Measurements from ENCODE around the gene NCF1. TPM values are rescaled to one million over a fixed set of nuclear protein-coding genes. Genes with fewer than 3 reads are reported as not detected.
"Not testable (repeated sequence)": the region's sequence is repeated elsewhere in the genome, so short reads cannot be mapped to it uniquely, and the experiment has no call there.

Gene NCF1
- total and polyA plus RNA-seq, 2 donors (not counting 1 experiment from before 2014, with no cell fraction given), result under 0.01 TPM; not detected in 1

DNA sequence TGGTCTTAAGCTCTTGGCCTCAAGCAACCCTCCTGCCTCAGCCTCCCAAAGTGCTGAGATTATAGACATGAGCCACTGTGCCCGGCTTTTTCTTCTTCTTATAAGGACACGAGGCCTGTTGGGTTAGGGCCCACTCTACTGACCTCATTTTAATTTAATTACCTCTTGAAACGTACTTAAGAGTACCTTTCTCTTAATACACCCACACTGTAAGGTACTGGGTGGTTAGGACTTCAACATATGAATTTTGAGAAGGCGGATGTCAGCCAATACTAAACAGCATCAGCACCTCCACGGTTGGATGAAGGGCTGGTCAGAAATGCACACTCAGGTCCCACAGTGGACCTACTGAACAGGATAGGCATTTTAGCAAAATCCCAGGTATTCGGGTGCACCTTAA lies 7.9 kb downstream of the NCF1 start:
- H3K4me1 ChIP-seq (ENCODE audit: control insufficient read depth, extremely low read depth, insufficient read depth, low read length); H3K9ac ChIP-seq (ENCODE audit: insufficient read depth, low read length): not testable (repeated sequence)

DNA sequence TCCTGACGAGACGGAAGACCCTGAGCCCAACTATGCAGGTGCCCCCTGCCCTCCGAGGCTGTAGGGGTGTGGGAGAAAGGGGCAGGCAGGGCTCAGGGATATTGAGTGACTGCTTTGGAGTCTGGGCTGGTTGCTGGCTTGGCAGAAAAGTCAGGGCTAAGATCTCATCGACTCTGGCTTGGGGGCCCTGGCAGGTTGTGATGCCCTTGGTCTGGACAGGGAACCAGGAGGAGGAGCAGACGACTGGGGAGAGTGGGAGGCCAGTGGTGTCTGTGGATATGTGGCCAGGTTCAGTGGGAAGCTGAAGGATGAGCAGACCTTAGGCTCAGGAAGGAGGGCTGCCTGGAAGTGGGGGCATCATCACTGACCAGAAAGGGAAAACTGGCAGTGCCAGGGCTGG lies 9.8 kb downstream of the NCF1 start:
- not testable (repeated sequence) for H3K79me2 ChIP-seq (ENCODE audit: control insufficient read depth, insufficient read depth, low read length); DNase-seq (ENCODE audit: low read depth in 2 of 2); H3K27ac ChIP-seq (ENCODE audit: insufficient read depth, low read length); H3K4me3 ChIP-seq (replicated peaks in 1 of 4; ENCODE audit: control extremely low read depth in 1 of 4, insufficient read depth in 1 of 4, low read depth in 3 of 4, low read length in 4 of 4); H3K4me2 ChIP-seq (ENCODE audit: extremely low read depth, insufficient read depth, low read length); H2AFZ ChIP-seq (ENCODE audit: low read length); H3K9ac ChIP-seq (ENCODE audit: insufficient read depth, low read length); H3K9me3 ChIP-seq (ENCODE audit: control insufficient read depth, insufficient read depth, low read depth, low read length); H4K20me1 ChIP-seq (ENCODE audit: control insufficient read depth, extremely low read depth, insufficient read depth, low read length); H3K27me3 ChIP-seq (ENCODE audit: control insufficient read depth, insufficient read depth, low read length); H3K36me3 ChIP-seq (ENCODE audit: control insufficient read depth, insufficient read depth, low read length); H3K4me1 ChIP-seq (ENCODE audit: control insufficient read depth, extremely low read depth, insufficient read depth, low read length)

More for the DNA sequence above, 7.9 kb downstream of the NCF1 start:
- H3K36me3 ChIP-seq (ENCODE audit: control insufficient read depth, insufficient read depth, low read length); H4K20me1 ChIP-seq (ENCODE audit: control insufficient read depth, extremely low read depth, insufficient read depth, low read length); H3K4me3 ChIP-seq (replicated peaks in 1 of 4; ENCODE audit: control extremely low read depth in 1 of 4, insufficient read depth in 1 of 4, low read depth in 3 of 4, low read length in 4 of 4); H2AFZ ChIP-seq (ENCODE audit: low read length); DNase-seq (ENCODE audit: low read depth in 2 of 2); H3K27me3 ChIP-seq (ENCODE audit: control insufficient read depth, insufficient read depth, low read length); H3K9me3 ChIP-seq (ENCODE audit: control insufficient read depth, insufficient read depth, low read depth, low read length); H3K27ac ChIP-seq (ENCODE audit: insufficient read depth, low read length); H3K79me2 ChIP-seq (ENCODE audit: control insufficient read depth, insufficient read depth, low read length); H3K4me2 ChIP-seq (ENCODE audit: extremely low read depth, insufficient read depth, low read length): not testable (repeated sequence)

DNA sequence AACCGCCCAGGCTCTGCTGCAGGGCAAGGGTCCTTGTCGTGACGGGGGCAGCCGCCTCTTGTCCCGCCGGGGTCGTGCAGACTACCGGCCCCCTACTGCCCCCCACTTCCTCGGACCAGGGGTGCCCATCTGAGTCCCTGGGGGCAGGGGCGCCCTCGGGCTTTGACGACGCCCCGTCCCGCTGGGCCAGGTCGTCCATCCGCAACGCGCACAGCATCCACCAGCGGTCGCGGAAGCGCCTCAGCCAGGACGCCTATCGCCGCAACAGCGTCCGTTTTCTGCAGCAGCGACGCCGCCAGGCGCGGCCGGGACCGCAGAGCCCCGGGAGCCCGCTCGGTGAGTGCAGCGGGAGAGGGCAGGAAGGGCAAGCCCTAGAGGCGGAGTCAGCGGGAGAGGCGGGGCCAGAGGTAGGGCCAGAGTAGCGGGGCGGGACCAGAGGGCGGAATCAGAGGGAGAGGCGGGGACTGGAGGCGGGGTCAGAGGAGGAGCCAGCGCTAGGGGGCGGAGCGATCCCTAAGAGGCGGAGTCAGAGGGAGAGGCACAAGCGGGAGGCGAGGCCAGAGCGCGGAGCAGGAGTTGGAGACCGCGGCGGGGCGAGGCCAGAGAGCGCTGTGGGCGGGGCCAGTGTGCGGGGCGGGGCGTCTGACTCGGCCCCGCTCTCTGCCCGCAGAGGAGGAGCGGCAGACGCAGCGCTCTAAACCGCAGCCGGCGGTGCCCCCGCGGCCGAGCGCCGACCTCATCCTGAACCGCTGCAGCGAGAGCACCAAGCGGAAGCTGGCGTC lies 14.7 kb downstream of the NCF1 start:
- peak overlapping the region in 1 of 4 experiments; percentile 14 for H3K4me3 ChIP-seq (replicated peaks in 1 of 4; ENCODE audit: control extremely low read depth in 1 of 4, insufficient read depth in 1 of 4, low read depth in 3 of 4, low read length in 4 of 4)
- H3K4me1 ChIP-seq (ENCODE audit: control insufficient read depth, extremely low read depth, insufficient read depth, low read length); H3K9me3 ChIP-seq (ENCODE audit: control insufficient read depth, insufficient read depth, low read depth, low read length); H3K27ac ChIP-seq (ENCODE audit: insufficient read depth, low read length); H3K4me2 ChIP-seq (ENCODE audit: extremely low read depth, insufficient read depth, low read length); H4K20me1 ChIP-seq (ENCODE audit: control insufficient read depth, extremely low read depth, insufficient read depth, low read length); H3K36me3 ChIP-seq (ENCODE audit: control insufficient read depth, insufficient read depth, low read length); H3K79me2 ChIP-seq (ENCODE audit: control insufficient read depth, insufficient read depth, low read length); H2AFZ ChIP-seq (ENCODE audit: low read length); H3K27me3 ChIP-seq (ENCODE audit: control insufficient read depth, insufficient read depth, low read length); H3K9ac ChIP-seq (ENCODE audit: insufficient read depth, low read length): not testable (repeated sequence)
- peak; percentile 68 to 72 for DNase-seq (ENCODE audit: low read depth in 2 of 2)

GRCh38 chr7:74789200-74789736 lies 15.5 kb downstream of the NCF1 start:
- not testable (repeated sequence) for H3K27me3 ChIP-seq (ENCODE audit: control insufficient read depth, insufficient read depth, low read length); DNase-seq (ENCODE audit: low read depth in 2 of 2); H2AFZ ChIP-seq (ENCODE audit: low read length); H3K9ac ChIP-seq (ENCODE audit: insufficient read depth, low read length); H3K9me3 ChIP-seq (ENCODE audit: control insufficient read depth, insufficient read depth, low read depth, low read length); H3K79me2 ChIP-seq (ENCODE audit: control insufficient read depth, insufficient read depth, low read length); H3K27ac ChIP-seq (ENCODE audit: insufficient read depth, low read length); H3K4me3 ChIP-seq (replicated peaks in 1 of 4; ENCODE audit: control extremely low read depth in 1 of 4, insufficient read depth in 1 of 4, low read depth in 3 of 4, low read length in 4 of 4); H3K4me1 ChIP-seq (ENCODE audit: control insufficient read depth, extremely low read depth, insufficient read depth, low read length); H3K4me2 ChIP-seq (ENCODE audit: extremely low read depth, insufficient read depth, low read length); H3K36me3 ChIP-seq (ENCODE audit: control insufficient read depth, insufficient read depth, low read length); H4K20me1 ChIP-seq (ENCODE audit: control insufficient read depth, extremely low read depth, insufficient read depth, low read length)

DNA sequence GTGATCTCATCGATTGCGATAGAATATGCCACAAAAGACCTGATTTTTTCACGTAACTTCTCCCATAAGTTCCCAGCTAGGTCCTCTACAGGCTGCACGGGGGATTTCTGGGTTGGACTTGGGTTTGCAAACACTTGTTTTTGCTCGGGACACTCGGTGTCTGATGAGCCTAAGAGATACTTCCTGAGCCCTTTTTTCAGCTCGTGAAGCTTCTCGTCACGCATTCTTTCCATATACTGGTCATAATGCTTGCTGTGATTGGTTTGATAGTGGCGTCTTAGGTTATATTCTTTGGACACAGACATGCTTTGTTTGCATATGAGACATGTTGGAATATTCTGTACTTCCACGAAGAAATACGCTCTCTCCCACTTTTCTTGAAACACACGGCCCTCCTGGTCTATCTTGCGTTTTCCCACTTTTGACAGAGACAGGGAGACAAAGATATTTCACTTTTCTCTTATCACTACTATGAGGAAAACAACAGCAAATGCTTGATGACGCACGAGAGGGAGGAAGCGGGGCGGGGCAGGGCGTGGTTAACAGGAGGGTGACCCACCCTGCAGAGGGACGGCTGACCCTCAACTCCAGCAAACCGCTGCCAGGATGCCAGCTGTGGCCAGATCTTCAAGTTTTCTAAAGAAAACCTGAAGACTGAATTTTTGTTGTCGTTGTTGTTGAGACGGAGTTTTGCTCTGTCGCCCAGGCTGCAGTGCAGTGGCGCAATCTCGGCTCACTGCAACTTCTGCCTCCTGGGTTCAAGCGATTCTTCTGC lies 24.2 kb downstream of the NCF1 start:
- not testable (repeated sequence) for H3K9ac ChIP-seq (ENCODE audit: insufficient read depth, low read length); DNase-seq (ENCODE audit: low read depth in 2 of 2)

GRCh38 chr7:74798644-74799043 lies 24.8 kb downstream of the NCF1 start:
- DNase-seq (ENCODE audit: low read depth in 2 of 2); H3K36me3 ChIP-seq (ENCODE audit: control insufficient read depth, insufficient read depth, low read length); H3K27ac ChIP-seq (ENCODE audit: insufficient read depth, low read length); H3K4me1 ChIP-seq (ENCODE audit: control insufficient read depth, extremely low read depth, insufficient read depth, low read length); H3K4me2 ChIP-seq (ENCODE audit: extremely low read depth, insufficient read depth, low read length); H3K79me2 ChIP-seq (ENCODE audit: control insufficient read depth, insufficient read depth, low read length); H3K27me3 ChIP-seq (ENCODE audit: control insufficient read depth, insufficient read depth, low read length); H4K20me1 ChIP-seq (ENCODE audit: control insufficient read depth, extremely low read depth, insufficient read depth, low read length); H3K9me3 ChIP-seq (ENCODE audit: control insufficient read depth, insufficient read depth, low read depth, low read length); H3K9ac ChIP-seq (ENCODE audit: insufficient read depth, low read length); H3K4me3 ChIP-seq (replicated peaks in 1 of 4; ENCODE audit: control extremely low read depth in 1 of 4, insufficient read depth in 1 of 4, low read depth in 3 of 4, low read length in 4 of 4); H2AFZ ChIP-seq (ENCODE audit: low read length): not testable (repeated sequence)

More for the DNA sequence above, 24.2 kb downstream of the NCF1 start:
- not testable (repeated sequence) for H2AFZ ChIP-seq (ENCODE audit: low read length); H3K4me2 ChIP-seq (ENCODE audit: extremely low read depth, insufficient read depth, low read length); H3K4me1 ChIP-seq (ENCODE audit: control insufficient read depth, extremely low read depth, insufficient read depth, low read length); H3K36me3 ChIP-seq (ENCODE audit: control insufficient read depth, insufficient read depth, low read length); H3K27ac ChIP-seq (ENCODE audit: insufficient read depth, low read length); H3K4me3 ChIP-seq (replicated peaks in 1 of 4; ENCODE audit: control extremely low read depth in 1 of 4, insufficient read depth in 1 of 4, low read depth in 3 of 4, low read length in 4 of 4); H3K79me2 ChIP-seq (ENCODE audit: control insufficient read depth, insufficient read depth, low read length); H3K9me3 ChIP-seq (ENCODE audit: control insufficient read depth, insufficient read depth, low read depth, low read length); H4K20me1 ChIP-seq (ENCODE audit: control insufficient read depth, extremely low read depth, insufficient read depth, low read length); H3K27me3 ChIP-seq (ENCODE audit: control insufficient read depth, insufficient read depth, low read length)
